GM12878 (cell line): ENCODE measurements around the gene SEC14L6.

Experiments
- CREB1 ChIP-seq: IDR thresholded peaks from 2 replicates; pipeline ENCODE4 v1.6.1; 2012; ENCODE audit warnings: low read depth, mild to moderate bottlenecking, inconsistent platforms
- EP300 ChIP-seq, 2 experiments: fragments of 150-350 bp in 1 of 2; IDR thresholded peaks; 2 replicates each; pipeline ENCODE4 v1.6.1; 2011 to 2012; ENCODE audit warnings: low read depth in 2 of 2, low read length in 2 of 2, borderline replicate concordance in 1 of 2, improper control_type of control experiment in 1 of 2, inconsistent platforms in 1 of 2; ENCODE audit not compliant: control insufficient read depth in 1 of 2
- HDAC2 ChIP-seq: fragments of 200-600 bp; sonication (generic); IDR thresholded peaks from 2 replicates; pipeline ENCODE4 v1.6.1; 2017
- NFYB ChIP-seq: IDR thresholded peaks from 2 replicates; pipeline ENCODE4 v1.6.1; 2011; ENCODE audit warnings: low read depth, mild to moderate bottlenecking, low read length, improper control_type of control experiment, moderate library complexity; ENCODE audit not compliant: insufficient read depth
- POLR2AphosphoS5 ChIP-seq: IDR thresholded peaks from 2 replicates; pipeline ENCODE4 v1.6.1; 2011; ENCODE audit warnings: mild to moderate bottlenecking, low read length, inconsistent platforms
- RAD21 ChIP-seq: IDR thresholded peaks from 2 replicates; pipeline ENCODE4 v1.6.1; 2011; ENCODE audit warnings: mild to moderate bottlenecking, low read depth, low read length, moderate library complexity; ENCODE audit not compliant: insufficient read depth
- RBBP5 ChIP-seq: fragments of 200-600 bp; sonication (generic); conservative IDR thresholded peaks from 2 replicates; pipeline ENCODE4 v1.6.1; 2016
- SMC3 ChIP-seq: IDR thresholded peaks from 2 replicates; pipeline ENCODE4 v1.6.1; 2011; ENCODE audit warnings: low read length, improper control_type of control experiment, borderline replicate concordance
- TF ChIP-seq, protein P1 (sequence below), 3 experiments: IDR thresholded peaks in 2 of 3; conservative IDR thresholded peaks in 1 of 3; 2 replicates each; pipeline ENCODE4 v1.5.1; 2011; ENCODE audit warnings: low read depth in 3 of 3, low read length in 3 of 3, mild to moderate bottlenecking in 3 of 3, control low read depth in 2 of 3, moderate library complexity in 2 of 3, inconsistent platforms in 1 of 3, mixed read lengths in 1 of 3; ENCODE audit not compliant: control insufficient read depth in 2 of 3, insufficient read depth in 1 of 3; ENCODE audit errors: extremely low read depth in 1 of 3
- TF ChIP-seq, protein P2 (sequence below): IDR thresholded peaks from 2 replicates; pipeline ENCODE4 v1.6.1; 2012; ENCODE audit warnings: low read depth, low read length, improper control_type of control experiment
- TF ChIP-seq, protein P3 (sequence below): IDR thresholded peaks from 2 replicates; pipeline ENCODE4 v1.6.1; 2011; ENCODE audit warnings: low read depth, low read length, improper control_type of control experiment, borderline replicate concordance

DNA sequence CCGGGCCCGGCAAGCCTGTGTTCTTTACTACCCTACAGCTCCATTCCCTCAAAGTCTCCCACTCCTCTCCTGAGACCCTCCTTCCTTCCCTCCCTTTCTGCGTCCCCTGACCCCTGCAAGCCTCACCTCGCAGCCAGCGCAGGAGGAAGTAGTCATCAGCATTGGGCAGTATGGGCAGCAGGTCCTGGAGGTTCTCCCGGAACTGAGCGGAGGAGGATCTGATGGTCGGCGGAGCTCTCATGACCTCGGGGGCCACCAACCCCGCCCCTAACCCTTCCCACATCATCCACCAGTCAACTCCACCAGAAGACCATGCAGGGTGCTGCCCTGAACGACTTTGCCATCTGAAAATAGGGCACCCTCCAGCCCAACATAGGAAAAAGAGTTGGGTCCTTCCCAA is 43.0 kb downstream of the SEC14L6 start:
- TF ChIP-seq POLR2AphosphoS5 (no peak), EP300 (IDR thresholded peaks at IDR 0.05; ENCODE audit: borderline replicate concordance in 1 of 2, control insufficient read depth in 1 of 2, low read depth in 2 of 2, low read length in 2 of 2) (no peak), RAD21 (no peak), NFYB (no peak), CREB1 (no peak), RBBP5 (no peak), SMC3 (no peak), HDAC2 (no peak)
- TF ChIP-seq, protein P1, sequence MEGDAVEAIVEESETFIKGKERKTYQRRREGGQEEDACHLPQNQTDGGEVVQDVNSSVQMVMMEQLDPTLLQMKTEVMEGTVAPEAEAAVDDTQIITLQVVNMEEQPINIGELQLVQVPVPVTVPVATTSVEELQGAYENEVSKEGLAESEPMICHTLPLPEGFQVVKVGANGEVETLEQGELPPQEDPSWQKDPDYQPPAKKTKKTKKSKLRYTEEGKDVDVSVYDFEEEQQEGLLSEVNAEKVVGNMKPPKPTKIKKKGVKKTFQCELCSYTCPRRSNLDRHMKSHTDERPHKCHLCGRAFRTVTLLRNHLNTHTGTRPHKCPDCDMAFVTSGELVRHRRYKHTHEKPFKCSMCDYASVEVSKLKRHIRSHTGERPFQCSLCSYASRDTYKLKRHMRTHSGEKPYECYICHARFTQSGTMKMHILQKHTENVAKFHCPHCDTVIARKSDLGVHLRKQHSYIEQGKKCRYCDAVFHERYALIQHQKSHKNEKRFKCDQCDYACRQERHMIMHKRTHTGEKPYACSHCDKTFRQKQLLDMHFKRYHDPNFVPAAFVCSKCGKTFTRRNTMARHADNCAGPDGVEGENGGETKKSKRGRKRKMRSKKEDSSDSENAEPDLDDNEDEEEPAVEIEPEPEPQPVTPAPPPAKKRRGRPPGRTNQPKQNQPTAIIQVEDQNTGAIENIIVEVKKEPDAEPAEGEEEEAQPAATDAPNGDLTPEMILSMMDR (IDR thresholded peaks at IDR 0.05 in 2 of 3, conservative IDR thresholded peaks at IDR 0.05 in 1 of 3; ENCODE audit: control insufficient read depth in 2 of 3, extremely low read depth in 1 of 3, insufficient read depth in 1 of 3, low read depth in 3 of 3, low read length in 3 of 3), result no peak
- TF ChIP-seq, protein P2, sequence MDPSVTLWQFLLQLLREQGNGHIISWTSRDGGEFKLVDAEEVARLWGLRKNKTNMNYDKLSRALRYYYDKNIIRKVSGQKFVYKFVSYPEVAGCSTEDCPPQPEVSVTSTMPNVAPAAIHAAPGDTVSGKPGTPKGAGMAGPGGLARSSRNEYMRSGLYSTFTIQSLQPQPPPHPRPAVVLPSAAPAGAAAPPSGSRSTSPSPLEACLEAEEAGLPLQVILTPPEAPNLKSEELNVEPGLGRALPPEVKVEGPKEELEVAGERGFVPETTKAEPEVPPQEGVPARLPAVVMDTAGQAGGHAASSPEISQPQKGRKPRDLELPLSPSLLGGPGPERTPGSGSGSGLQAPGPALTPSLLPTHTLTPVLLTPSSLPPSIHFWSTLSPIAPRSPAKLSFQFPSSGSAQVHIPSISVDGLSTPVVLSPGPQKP, result no peak
- TF ChIP-seq, protein P3, sequence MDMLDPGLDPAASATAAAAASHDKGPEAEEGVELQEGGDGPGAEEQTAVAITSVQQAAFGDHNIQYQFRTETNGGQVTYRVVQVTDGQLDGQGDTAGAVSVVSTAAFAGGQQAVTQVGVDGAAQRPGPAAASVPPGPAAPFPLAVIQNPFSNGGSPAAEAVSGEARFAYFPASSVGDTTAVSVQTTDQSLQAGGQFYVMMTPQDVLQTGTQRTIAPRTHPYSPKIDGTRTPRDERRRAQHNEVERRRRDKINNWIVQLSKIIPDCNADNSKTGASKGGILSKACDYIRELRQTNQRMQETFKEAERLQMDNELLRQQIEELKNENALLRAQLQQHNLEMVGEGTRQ, result no peak
